ENCODE results near the gene PGP.

PGP gene

GRCh38 chr16:2194852-2195321 lies 19.8 kb downstream of the PGP start:
- Histone ChIP-seq H3K9me3 (ENCODE audit: control insufficient read depth, insufficient read depth, low read length) (no peaks in the 10 kb centered on the region), H3K36me3 (ENCODE audit: insufficient read depth, low read length) (no peaks in the 10 kb centered on the region), H3K4me1 (ENCODE audit: insufficient read depth, low read length) (no peaks in the 10 kb centered on the region), H3K9ac (ENCODE audit: low read depth, low read length) (peak overlapping the region; percentile 30; the same call in 1 of the 2 replicates)

DNA sequence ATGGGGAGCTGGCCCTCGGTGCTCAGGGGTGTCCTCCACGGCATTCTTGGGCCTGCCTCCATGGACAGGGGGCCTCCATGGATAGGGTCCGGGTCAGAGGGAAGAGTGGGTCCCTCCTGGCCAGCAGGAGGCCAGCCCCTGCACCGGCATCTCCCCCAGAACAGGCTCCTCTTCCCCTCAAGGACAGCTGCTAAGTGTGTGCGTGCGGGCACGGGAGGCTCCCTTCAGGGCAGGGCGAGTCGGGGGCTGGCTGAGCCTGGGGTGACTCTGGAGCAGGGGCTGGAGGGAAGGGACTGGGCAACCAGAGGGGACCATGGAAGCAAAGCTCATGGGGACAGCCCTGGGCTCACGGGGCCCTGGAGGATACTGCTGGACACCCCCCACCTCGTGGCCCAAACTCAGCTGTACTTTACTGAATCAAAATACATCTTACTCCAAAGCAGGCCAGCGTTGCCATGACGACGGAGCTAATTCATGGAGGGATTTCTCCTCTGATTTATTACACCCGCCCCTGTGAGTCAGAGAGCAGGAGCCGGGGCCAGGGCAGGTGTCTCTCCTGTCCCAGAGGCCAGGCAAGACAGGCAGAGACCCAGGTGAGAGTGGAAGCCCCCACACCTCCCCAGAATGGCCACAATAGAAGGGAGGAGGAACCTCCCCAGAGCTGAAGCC lies 20.3 kb downstream of the PGP start:
- Histone ChIP-seq H3K9ac (ENCODE audit: low read depth, low read length) (no peak overlapping the region), H3K4me1 (ENCODE audit: insufficient read depth, low read length) (no peaks in the 10 kb centered on the region)

DNA sequence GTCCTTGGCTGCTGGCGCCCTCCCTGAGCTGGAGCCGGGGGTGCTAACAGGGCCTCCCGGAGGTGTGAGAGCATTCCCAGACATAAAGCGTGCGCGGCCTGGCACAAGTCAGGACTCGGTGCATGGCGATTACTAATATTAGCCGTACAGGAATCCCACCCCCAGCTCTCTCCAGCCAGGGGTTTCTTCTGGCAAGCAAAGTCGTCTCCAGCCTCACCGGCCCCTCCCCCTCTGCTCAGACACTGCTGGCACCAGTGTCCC lies 23.3 kb downstream of the PGP start:
- H3K36me3 ChIP-seq (ENCODE audit: insufficient read depth, low read length), result no peaks in the 10 kb centered on the region
- H3K9ac ChIP-seq (ENCODE audit: low read depth, low read length), result no peak overlapping the region
- H3K4me1 ChIP-seq (ENCODE audit: insufficient read depth, low read length), result no peaks in the 10 kb centered on the region
- H3K9me3 ChIP-seq (ENCODE audit: control insufficient read depth, insufficient read depth, low read length), result no peaks in the 10 kb centered on the region

More for the DNA sequence above, 20.3 kb downstream of the PGP start:
- no peaks in the 10 kb centered on the region for H3K9me3 ChIP-seq (ENCODE audit: control insufficient read depth, insufficient read depth, low read length)
- no peaks in the 10 kb centered on the region for H3K36me3 ChIP-seq (ENCODE audit: insufficient read depth, low read length)

- Histone ChIP-seq H3K4me1 (ENCODE audit: insufficient read depth, low read length) (no peaks in the 10 kb centered on the region), H3K9ac (ENCODE audit: low read depth, low read length) (no peak overlapping the region), H3K36me3 (ENCODE audit: insufficient read depth, low read length) (no peaks in the 10 kb centered on the region), H3K9me3 (ENCODE audit: control insufficient read depth, insufficient read depth, low read length) (no peaks in the 10 kb centered on the region)
Observed at GRCh38 chr16:2190659-2191445, 23.8 kb downstream of the PGP start.

GRCh38 chr16:2190002-2190658 lies 24.5 kb downstream of the PGP start:
- Histone ChIP-seq H3K36me3 (ENCODE audit: insufficient read depth, low read length) (no peaks in the 10 kb centered on the region), H3K9me3 (ENCODE audit: control insufficient read depth, insufficient read depth, low read length) (no peaks in the 10 kb centered on the region), H3K4me1 (ENCODE audit: insufficient read depth, low read length) (no peaks in the 10 kb centered on the region), H3K9ac (ENCODE audit: low read depth, low read length) (no peak overlapping the region)

- Histone ChIP-seq H3K9me3 (ENCODE audit: control insufficient read depth, insufficient read depth, low read length) (no peaks in the 10 kb centered on the region), H3K4me1 (ENCODE audit: insufficient read depth, low read length) (no peaks in the 10 kb centered on the region), H3K9ac (ENCODE audit: low read depth, low read length) (no peak overlapping the region), H3K36me3 (ENCODE audit: insufficient read depth, low read length) (no peaks in the 10 kb centered on the region)
Observed at GRCh38 chr16:2189252-2189893, 25.3 kb downstream of the PGP start.

DNA sequence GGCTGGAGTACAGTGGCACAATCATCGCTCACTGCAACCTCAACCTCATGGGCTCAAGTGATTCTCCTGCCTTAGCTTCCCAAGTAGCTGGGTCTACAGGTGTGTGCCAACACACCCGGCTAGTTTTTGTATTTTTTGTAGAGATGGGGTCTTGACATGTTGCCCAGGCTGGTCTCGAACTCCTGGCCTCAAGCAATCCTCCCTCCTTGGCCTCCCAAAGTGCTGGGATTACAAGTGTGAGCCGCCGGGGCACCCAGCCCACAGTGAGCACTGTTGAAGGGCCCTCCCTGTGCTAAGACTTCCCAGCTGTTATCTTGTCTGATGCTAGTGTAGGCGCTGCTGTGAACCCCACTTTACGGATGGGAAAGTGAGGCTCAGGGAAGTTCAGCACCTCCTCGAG lies 26.2 kb downstream of the PGP start:
- no peaks in the 10 kb centered on the region for H3K9me3 ChIP-seq (ENCODE audit: control insufficient read depth, insufficient read depth, low read length)
- H3K9ac ChIP-seq (ENCODE audit: low read depth, low read length), result no peak overlapping the region
- no peaks in the 10 kb centered on the region for H3K4me1 ChIP-seq (ENCODE audit: insufficient read depth, low read length)
- no peaks in the 10 kb centered on the region for H3K36me3 ChIP-seq (ENCODE audit: insufficient read depth, low read length)

GRCh38 chr16:2187212-2187611 lies 27.4 kb downstream of the PGP start:
- Histone ChIP-seq H3K36me3 (ENCODE audit: insufficient read depth, low read length) (no peaks in the 10 kb centered on the region), H3K9ac (ENCODE audit: low read depth, low read length) (no peak overlapping the region), H3K4me1 (ENCODE audit: insufficient read depth, low read length) (no peaks in the 10 kb centered on the region), H3K9me3 (ENCODE audit: control insufficient read depth, insufficient read depth, low read length) (no peaks in the 10 kb centered on the region)

- Histone ChIP-seq H3K9me3 (ENCODE audit: control insufficient read depth, insufficient read depth, low read length) (no peaks in the 10 kb centered on the region), H3K9ac (ENCODE audit: low read depth, low read length) (no peak overlapping the region), H3K36me3 (ENCODE audit: insufficient read depth, low read length) (no peaks in the 10 kb centered on the region), H3K4me1 (ENCODE audit: insufficient read depth, low read length) (no peaks in the 10 kb centered on the region)
Observed at GRCh38 chr16:2186505-2186904, 28.1 kb downstream of the PGP start.

DNA sequence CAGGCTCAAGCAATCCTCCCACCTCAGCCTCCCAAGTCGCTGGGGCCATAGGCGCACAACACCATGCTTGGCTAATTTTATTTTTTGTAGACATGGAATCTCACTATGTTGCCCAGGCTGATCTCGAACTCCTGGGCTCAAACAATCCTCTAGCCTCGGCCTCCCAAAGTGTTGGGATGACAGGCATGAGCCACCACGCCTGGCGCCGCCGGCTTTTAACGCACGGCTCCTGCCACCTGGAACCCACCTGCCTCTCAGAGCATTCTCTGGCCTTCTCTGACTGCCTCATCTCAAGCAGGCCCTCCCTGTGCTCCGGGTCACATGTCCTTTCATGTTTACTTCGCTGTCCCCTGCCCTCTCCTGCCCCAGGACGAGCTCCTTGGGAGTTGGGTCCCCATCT lies 28.6 kb downstream of the PGP start:
- Histone ChIP-seq H3K9ac (ENCODE audit: low read depth, low read length) (no peak overlapping the region), H3K9me3 (ENCODE audit: control insufficient read depth, insufficient read depth, low read length) (no peaks in the 10 kb centered on the region), H3K4me1 (ENCODE audit: insufficient read depth, low read length) (no peaks in the 10 kb centered on the region), H3K36me3 (ENCODE audit: insufficient read depth, low read length) (no peaks in the 10 kb centered on the region)

DNA sequence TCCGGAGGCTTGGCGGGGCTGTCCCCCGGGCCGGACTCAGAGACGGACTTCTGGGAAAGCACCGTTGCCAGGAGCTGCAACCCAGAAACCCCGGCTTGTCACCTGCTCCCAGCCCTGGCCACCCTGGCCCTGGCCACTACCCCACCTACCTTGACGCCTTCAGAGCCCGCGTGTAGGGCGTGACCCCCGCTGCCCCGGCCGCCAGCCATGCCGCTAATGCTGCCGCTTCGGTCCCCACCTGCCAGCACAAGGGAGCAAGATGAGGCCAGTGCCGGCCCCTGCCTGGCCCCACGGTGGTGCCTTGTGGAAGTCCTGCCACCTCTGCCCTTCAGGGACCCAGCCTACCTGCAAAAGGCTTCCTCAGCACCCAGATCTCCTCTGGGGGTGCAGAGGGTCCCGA lies 29.7 kb downstream of the PGP start:
- no peaks in the 10 kb centered on the region for H3K4me1 ChIP-seq (ENCODE audit: insufficient read depth, low read length)
- H3K9ac ChIP-seq (ENCODE audit: low read depth, low read length), result no peak overlapping the region
- H3K36me3 ChIP-seq (ENCODE audit: insufficient read depth, low read length), result no peaks in the 10 kb centered on the region
- H3K9me3 ChIP-seq (ENCODE audit: control insufficient read depth, insufficient read depth, low read length), result no peaks in the 10 kb centered on the region

DNA sequence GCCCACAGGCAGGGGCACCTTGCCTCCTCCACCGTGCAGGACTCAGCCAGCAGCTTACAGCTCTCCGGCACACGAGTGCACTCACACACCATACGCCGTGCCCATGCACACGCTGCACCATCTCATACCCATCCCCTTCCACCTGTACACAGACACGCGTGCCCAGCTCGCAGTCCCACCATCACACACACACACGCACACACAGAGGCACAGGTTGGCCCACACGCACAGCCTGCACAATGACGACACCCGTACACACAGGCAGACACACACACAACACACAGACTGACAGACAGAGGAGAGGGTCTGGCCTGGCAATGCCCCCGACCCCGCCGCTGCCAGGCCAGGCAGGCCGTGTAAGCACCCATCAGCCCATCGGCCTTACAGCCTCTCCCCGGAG lies 30.3 kb downstream of the PGP start:
- Histone ChIP-seq H3K9ac (ENCODE audit: low read depth, low read length) (no peak overlapping the region), H3K36me3 (ENCODE audit: insufficient read depth, low read length) (no peaks in the 10 kb centered on the region)

GRCh38 chr16:2183671-2184070 lies 31.0 kb downstream of the PGP start:
- H3K36me3 ChIP-seq (ENCODE audit: insufficient read depth, low read length), result no peaks in the 10 kb centered on the region
- H3K9ac ChIP-seq (ENCODE audit: low read depth, low read length), result no peak overlapping the region
- H3K4me1 ChIP-seq (ENCODE audit: insufficient read depth, low read length), result no peaks in the 10 kb centered on the region
- H3K9me3 ChIP-seq (ENCODE audit: control insufficient read depth, insufficient read depth, low read length), result no peaks in the 10 kb centered on the region

More for the DNA sequence above, 30.3 kb downstream of the PGP start:
- no peaks in the 10 kb centered on the region for H3K9me3 ChIP-seq (ENCODE audit: control insufficient read depth, insufficient read depth, low read length)
- no peaks in the 10 kb centered on the region for H3K4me1 ChIP-seq (ENCODE audit: insufficient read depth, low read length)

DNA sequence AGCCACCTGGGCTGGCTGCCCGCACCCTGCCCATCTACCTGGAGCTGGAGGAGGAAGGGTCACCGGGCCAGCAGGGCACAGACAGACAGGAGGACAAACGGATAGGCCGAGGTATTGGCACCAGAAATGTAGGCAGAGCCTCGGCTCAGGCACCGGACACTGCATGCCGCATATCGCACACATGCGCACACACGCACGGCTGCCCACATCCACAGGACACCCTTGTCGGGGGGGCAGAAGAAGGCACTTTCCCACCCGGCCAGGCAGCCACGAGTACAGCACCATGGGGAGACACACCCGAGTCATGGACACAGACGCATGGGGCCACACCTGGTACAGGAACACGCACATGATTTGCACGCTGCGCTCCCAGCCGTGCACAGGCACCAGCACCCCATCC lies 32.7 kb downstream of the PGP start:
- H3K9ac ChIP-seq (ENCODE audit: low read depth, low read length), result no peak overlapping the region
- no peaks in the 10 kb centered on the region for H3K36me3 ChIP-seq (ENCODE audit: insufficient read depth, low read length)
- H3K4me1 ChIP-seq (ENCODE audit: insufficient read depth, low read length), result no peaks in the 10 kb centered on the region
- no peaks in the 10 kb centered on the region for H3K9me3 ChIP-seq (ENCODE audit: control insufficient read depth, insufficient read depth, low read length)
